Posterior cingulate gyrus (tissue), 11 donors: Measurements from ENCODE around the gene HOXD10.

ENCODE experiments used
- DNase-seq, 10 donors: peaks; one replicate each; pipeline versions ENCODE4 v3.0.0 to v3.0.0-alpha.2; 2020 to 2021; ENCODE audit warnings: mixed read lengths in 3 of 10
- intact Hi-C: fragments of 100-400 bp; cut with DNase I; formaldehyde crosslinking; loops from one replicate; pipeline ENCODE4 v1.15.1; 2023

The HOXD10 gene

DNA sequence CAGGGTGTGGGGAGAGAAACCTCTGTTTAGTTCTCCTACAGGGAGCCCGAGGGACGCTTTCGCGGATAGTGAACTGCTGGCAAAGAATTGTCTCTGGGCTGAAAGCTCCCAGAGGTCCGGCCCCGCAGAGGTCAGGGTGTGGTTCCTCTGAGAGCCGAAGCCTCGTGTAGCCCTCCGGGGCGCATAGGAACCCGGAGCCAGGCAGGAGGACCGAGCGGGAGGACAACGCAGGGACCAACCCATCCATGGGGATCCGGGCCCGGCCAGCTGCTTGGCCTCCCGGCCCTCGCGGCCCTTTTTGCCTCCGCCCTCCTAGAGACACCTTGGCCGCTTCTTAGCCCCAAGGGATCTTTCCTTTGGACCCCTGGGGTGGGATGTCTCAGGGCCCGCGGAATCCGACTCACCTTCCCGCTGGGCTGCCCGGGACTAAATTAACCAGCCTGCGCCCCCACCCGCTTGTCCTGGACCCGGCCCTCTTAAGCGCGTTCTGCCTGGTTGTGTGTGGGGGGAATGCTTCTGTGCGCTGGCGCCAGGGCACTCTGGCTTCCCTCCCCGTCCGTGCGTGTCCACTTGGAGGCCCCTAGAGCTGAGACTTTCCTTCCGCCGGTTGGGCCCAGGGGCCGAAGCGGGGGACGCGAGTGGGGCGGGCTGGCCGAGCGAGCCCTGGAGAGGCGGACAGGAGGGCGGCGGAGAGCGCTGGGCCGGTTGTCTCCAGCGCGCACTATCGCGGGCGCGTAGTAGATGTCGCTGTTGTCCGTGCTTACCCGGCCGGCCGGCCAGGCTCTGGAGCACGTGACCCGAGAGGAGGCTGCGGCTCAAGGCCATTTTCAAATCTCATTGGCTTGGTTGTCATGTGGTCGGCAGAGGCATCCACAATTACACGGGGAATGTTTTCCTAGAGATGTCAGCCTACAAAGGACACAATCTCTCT lies at the start of gene HOXD10:
Gene HOXD10 (plus strand): TSS at position 896 of the 931 bp plus-strand sequence. CDS start 56 bp downstream, outside the sequence.
- DNase-seq: peak in 2 of 10 donors; percentile 79 to 80
- intact Hi-C loops: no loop called here

DNA sequence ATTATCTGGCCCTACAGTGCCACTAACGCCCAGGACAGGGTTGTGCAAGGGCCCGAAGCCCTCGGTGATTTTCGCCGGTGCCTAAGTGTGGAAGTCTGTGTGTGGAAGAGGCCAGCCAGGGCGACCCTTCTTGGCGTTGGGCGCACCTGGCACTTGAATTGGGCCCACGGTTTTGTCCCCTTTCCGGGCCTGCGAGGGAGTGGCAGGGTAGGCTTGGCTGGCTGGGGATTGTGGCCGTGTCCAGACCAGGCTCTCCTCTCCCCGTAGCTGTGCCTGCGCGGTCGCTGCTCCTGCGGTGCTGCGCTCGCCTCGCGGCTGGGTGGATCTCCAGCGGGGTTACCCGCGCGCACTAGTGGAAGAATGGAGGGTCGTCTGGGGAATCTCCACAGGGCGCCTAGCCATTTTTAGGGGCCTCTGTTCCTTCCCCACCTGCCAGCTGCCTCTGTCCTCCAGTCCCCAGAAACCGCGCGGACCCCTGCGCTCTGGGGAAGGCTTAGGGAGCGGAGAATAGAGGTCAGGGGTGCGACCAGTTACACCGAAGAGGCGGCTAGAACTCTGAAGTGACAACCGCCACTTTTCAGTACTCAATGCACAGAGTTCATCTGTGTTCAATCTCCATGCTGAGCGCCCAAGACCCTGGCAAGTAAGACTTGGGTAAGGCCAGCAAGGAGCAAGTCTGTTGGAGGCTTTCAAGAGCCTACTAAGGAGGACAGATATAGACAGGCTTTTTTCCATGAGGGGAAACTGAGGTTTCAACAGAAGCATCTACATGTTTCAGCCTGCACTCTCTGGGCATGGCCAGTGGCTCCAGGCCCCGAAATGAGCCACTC lies 48.8 kb upstream of the HOXD10 start:
- intact Hi-C loops: no loop called here
- peak in 1 of 10 donors; percentile 71 for DNase-seq

DNA sequence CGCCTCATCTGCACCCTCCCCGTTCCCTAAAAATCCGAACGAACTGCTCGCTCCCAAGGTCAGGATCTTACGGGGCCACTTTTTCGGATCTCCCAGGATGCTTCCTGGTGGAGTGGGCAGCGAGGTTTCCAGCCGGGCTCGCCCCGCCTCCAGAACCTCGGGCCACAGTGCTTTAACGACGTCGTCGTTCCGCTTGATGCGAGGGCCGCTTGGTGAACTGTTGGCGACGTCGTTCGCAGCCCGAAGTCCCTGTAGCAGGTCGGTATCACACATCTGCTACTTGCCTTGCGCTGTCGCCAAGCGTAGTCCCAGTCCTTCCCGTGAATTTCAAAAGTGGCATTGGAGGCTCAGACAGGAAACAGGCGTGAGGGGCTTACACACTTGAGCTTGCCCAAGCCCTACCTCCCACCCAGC lies 48.2 kb upstream of the HOXD10 start:
- DNase-seq: peak in 1 of 10 donors; percentile 43
- intact Hi-C loops: no loop called here

DNA sequence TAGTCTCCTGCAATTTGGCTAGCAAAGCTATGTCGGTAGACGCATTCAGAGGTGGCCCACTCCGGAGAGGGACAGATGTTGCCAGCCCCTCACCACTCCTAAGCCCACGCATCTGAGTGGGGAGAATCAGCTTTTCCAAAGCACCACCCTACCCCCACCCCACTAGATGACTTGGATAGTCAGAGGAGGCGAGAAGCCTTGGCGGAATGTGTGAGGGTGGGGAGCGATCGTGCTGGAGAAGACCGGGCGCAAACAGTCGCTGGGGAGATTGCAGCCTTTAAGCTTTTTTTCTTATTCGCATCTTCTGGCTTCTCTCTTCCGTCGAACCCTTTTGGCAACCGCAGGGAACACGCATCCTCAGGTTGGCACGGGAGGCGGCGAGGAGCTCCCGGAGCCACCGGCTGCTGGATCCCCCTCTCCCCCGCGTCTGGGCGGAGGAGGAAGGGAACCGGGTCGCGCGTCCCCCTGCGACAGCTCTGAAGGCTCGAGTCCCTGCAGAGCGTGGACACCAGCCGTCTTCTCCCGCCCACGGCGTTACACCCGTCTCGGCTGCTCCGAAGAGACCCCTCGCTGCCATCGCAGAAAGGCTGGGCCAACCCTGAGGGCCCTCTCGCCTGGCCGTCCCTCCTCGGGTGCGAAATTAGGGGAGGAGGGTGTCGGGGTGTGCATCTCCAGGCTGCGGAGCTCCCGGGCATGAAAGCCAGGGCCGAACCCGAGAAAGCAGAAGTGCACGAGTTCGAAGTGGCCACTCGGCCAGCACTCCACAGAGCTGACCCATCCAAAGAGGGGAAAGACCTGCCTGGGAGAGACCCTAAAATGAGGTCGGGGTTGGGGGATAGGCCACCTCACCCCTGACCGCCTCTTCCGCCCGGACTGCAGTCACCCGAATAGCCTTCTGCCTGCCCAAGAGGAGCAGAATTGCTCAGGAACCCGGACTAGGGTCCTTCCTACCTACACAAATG lies 45.0 kb upstream of the HOXD10 start:
- intact Hi-C loops: no loop called here
- no peak for DNase-seq

DNA sequence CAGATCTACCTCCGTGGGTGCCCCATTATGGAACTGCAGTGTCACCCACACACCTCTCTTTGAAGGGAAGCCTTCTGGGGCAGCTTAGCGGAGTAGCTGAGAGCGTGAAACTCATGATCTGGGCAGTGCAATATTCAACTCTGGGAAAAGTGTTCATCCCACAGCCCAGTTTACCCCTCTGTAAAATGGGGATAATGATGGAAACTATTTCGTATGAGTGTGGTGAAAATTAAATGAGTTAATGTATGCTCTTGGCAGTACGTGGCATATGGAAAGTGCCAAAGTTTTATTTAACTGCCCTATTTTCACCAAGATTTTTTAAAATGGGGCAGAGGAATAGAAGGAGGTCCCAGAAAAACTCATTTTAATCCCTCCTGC lies 44.3 kb upstream of the HOXD10 start:
- DNase-seq: no peak
- intact Hi-C loops: no loop called here

DNA sequence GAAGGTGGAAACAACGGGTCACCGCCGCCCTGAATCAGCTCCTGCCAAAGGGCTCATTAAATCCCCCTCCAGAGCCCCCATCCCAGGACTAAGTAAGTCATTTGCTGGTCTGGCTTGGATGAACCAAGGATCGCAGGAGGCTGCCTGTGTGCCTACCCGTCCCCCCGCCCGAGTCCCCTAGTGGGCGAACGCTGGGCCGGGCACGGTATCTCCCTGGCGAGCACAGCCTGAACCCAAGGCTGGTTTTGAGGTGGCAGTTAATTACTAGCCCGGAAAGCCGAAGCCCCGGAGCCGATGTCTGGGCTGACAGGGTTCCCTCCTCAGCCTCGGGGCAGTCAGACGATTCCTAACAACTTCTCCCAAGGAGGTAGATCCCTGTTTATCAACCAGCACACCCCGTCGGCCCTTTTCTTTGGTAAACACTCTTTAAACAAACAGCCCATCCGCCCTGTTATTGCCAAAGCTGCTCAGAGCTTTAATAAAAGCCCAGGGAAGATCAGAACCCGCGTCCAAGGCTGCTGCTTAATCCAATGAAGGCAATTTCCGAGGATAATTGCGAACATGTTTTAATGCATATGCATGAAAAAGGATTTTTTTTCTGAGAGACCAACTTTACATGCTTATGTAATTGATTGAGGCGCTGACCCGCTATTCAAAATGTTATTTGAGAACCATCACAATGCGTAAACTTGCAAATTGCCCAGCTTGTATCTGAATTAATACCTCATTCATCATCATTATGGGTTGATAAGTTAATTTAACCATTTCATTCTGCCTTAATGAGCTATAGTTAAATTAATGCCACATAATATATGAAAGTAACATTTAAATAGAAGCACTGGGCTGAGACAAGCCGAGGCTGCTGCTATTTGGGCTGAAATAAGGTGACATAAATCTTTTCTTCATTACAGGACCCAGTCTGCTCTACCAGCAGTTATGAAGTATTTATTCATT lies 43.4 kb upstream of the HOXD10 start:
- intact Hi-C loops: no loop called here
- peak in 1 of 10 donors; percentile 77 for DNase-seq

DNA sequence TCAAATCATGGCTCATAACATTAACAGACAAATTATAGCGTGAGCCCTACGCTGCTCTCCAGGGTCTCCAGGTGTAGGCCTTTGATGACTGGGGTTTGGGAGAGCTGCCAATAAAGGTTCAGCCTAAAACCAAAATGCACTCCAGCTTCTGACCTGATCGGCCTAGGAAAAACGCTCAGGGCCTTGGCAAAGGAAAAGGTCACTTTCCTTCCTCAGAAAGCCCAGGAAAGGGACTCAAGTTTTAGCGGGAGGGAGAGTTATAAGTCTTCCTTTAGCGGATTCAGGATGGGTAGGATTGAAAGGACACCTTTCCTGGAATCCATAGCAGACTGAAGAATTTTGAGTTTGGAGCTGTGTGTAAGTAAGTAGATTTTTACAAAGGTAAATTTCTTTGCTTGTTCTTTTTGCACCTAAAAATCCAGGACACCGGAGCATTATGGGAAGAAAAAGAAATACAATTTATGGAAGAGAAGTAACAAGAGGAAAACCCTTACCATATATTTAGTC lies 41.6 kb upstream of the HOXD10 start:
- intact Hi-C loops: no loop called here

DNA sequence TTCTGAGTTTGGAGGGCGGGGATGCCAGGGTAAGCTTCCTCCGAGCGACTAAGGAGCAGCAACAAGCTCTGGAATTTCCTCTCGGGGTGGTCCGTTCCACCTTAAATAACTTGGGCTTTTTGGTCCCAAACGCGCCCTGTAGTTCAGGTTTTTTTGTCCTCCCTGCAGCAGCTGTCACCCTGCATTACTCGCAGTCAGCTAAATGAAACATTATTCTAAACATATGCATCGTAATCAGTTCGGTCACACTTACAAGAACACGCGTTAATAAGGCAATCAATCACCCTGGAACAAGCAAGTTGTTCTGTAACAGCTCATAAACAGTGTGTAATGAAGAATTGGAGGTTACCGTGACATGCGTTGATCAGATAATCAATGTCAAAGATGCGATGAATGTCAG lies 41.1 kb upstream of the HOXD10 start:
- intact Hi-C loops: no loop called here
- no peak for DNase-seq

More for the DNA sequence above, 41.6 kb upstream of the HOXD10 start:
- no peak for DNase-seq

DNA sequence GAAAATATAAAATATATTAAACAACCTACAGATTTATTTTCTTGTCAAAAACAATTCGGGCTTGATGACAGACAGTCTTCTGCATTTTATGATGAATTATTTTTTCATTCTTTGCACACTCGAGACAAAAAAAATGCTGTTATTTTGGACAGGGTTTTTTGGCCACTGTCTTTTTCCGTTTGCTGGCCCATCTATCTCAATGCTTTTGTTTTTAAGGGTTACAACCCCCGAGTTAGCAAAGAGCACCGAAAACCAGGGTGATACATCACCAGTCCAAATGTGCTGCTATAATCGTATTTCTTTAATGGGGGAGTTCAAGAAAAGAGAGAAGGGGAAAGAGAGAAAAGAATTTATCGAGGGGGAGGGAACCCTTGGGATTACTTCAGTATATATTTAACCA lies 40.5 kb upstream of the HOXD10 start:
- intact Hi-C loops: no loop called here
- no peak for DNase-seq

DNA sequence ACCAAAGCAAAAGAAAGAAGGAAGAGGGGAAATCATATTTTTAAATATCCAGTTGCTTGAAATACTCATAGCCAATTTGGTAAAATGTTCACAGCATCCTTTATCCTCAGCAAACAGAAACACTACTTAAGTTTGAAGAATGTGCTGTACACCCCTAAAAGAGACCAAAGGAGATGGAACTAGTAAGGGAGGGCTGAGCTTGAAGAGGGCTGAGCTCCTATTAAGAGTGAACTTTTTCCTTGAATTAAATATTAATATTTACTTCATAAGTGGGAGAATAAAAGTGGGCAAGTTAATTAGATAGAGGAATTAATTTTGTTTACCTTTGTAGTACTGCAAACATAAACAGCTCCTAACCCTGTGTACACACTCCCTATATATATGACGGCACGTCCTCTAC lies 39.8 kb upstream of the HOXD10 start:
- DNase-seq: no peak
- intact Hi-C loops: no loop called here

DNA sequence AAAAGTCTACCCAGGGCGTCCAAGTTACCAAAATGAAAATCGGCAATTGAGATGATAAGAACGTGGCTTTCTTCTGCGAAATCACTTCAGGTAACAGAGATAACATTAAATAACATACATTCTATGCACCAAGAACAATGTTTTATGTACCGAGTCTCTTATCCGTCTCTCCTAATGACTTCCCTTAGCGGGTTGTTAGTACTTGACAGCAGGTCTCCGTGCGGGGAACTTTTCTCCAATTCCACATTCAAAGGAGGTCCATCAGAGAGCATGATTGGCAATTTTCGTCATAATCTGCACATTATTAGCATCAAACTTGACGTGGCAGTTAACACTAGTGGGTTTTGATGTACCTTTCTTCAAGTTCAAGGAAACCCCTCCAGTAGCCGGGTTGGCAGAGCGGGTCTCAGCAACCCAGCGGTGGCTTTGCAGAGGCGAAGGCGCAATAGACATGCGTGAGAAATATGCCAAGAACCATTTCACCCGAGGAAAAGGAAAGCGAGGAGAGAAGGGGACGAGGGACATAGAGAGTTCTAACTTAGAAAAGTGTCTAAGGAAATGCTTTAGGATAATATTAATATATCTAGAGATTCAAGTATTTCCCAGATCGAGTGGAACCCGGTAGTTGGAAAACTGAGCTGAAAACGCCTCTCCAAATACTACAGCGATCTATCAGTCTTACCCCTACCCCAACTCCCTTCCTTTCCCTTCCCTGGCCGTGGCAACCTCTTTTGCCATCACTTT lies 37.9 kb upstream of the HOXD10 start:
- intact Hi-C loops: no loop called here
- no peak for DNase-seq

DNA sequence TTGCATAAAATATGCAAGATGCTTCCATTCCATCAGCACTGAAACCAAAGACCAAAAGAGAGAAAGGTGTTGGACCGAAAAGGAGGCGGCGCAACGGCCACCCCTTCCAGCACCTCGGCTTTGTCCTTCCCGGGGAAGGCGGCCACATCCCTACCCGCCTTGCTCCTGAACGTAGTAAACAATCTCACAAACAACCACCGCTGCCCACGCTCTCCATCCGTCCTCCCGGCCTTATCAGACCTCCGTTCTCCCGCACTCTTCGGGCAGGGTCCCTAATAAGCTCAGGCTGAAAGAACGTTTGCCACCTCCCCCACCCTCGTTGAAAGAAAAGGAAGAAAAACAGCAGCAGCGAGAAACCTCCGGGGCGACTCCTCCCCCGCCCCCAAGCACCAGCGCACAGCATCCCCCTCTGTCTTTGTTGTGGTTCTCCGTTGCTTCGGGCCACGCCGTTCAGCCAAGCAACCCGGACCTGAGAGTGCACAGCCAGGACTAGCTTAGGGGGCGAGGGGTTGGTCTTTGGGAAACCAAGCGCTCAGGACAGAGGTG lies 37.2 kb upstream of the HOXD10 start:
- DNase-seq: no peak
- intact Hi-C loops: no loop called here

DNA sequence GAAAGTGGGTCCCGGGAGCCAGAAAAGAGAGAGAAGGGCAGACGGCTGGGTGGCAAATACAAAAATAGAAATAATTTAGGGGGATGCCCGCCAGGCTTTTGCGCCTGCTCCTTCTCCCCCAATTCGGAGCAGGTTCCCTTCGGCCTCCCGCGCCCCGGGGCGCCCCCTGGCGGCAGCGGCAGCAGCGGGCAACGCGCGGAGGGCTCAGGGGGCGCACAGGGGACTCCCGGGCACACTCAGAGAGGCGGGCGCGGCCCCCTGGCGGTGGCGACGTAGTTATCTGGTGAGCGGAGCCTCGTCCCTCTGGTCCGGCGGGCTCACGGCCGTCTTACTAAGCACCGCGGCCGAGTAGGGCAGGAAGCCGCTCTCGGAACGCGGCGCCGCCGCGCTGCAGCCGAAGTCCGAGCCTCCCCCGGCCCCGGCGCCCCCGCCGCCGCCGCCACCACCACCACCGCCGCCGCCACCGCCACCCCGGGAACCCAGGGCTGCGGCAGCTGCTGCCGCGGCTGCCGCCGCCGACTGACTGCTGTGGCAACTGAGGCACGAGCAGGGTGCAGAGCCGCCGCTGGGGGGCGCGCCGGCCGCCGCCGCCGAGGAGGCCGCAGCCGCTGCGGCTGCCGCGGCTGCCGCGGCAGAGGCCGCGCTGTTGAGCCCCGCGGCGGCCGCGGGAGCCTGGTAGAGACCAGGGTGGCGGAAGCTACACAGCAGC lies 36.6 kb upstream of the HOXD10 start:
- DNase-seq: no peak
- intact Hi-C loops: no loop called here

DNA sequence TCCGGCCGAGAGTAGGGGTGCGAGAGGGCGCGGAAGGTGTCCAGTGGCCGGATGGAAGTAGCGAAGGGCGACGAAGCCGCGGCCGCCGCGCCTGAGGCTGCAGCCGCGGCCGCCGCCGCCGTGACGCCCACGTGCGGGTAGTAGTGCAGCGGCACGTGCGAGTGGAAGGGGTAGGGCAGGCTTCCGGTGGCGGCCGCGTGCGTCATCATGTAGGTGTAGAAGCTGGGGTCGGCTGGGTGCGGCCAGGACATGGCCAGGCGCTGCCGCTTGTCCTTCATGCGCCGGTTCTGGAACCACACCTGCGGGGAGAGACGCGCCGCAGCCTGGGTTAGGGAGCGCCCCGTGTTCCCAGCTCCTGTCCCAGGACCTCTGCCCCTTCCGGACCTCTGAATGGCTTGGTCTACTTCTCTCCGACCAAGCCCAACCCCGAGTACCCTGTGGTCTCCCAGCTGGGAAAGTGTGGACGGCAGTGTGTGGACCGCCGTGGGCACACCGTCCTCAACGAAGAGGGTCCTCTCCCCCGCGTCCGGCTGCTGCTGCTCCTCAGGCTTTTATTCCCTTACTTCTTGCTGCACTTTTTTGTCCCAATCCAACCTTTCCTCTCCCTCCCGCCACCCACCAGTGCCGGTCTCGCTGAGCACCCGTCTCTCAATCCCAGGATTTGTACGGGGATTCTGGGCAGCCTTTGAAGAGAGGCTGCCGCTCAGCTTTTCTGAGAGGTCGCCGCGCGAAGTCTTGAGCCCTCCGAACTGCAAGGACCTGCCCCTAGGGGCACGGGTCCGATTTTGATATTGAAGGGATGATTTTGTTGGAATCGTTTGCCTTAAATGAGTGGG lies 35.8 kb upstream of the HOXD10 start:
- no peak for DNase-seq
- intact Hi-C loops: no loop called here

DNA sequence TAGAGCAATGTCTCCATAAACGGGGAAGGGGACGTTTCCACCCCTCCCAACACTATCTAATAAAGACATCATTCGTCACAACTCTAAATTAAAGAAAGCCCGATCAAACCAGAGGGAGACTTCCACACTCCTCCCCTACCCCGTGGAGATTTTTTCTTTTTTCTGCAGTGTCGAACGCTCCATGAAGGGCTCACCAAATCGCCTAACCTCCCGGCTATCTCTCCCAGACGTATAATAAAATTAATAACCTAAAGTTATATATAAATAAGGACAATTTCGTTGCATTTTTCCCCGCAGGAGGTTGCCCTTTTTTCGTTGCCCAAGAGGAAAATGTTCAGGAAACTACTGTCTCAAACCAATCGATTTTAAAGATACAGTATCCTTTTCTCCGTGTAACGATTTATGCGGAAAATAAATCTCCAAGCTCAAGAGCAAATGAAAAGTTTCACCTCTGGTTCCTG lies 35.2 kb upstream of the HOXD10 start:
- DNase-seq: no peak
- intact Hi-C loops: no loop called here

DNA sequence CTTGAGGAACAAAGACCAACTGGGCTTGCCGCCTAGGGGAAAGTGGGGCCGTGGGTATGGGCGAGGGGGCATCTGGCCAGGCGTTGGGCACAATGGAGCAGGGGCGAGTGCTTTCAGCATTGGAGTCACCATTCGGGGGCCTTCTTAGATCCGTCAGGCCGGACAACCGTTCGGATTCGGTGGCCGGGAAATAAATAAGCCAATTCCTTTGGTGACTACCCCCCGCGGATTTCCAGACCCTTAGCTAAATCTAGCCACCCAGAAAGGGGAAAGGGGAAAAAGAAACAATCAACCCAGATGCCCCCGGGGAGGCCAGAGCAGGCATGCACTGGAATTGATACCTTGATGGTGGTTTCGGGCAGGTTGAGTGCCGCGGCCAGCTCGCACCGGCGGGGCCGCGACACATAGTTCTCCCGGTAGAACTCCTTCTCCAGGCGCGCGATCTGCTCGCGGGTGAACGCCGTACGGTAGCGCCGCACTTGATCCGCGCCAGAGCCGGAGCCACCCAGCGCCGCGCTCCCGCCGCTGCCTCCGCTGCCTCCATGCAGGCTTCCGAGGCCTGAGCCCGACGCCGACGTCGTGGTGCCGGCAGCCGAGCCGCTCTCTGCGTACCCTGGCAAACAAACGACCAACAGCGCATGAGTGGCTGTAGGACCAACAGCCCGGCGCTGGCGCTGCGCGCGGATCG lies 34.6 kb upstream of the HOXD10 start:
- no peak for DNase-seq
- intact Hi-C loops: no loop called here
